Epithelial cell of proximal tubule (primary cell): ENCODE measurements around the gene IFI44. TPM values are rescaled to one million over a fixed set of nuclear protein-coding genes. Genes with fewer than 3 reads are reported as not detected.

Experiments
- DNase-seq: peaks from one replicate; pipeline ENCODE4 v3.0.0-alpha.2; 2011; ENCODE audit warnings: low read depth
- H3K4me3 ChIP-seq: 2 replicates; pipeline ENCODE4 v1.5.1; 2011; ENCODE audit warnings: low read depth, mild to moderate bottlenecking, low read length
- total RNA-seq: library from RNA; depleted of rRNA; stranded (reverse); fragments of >200 nt; gene quantifications from 2 replicates; pipeline ENCODE4 v1.2.3, GENCODE V29; 2015
- TF ChIP-seq, protein P1 (sequence below): conservative IDR thresholded peaks from 2 replicates; pipeline ENCODE4 v1.5.1; 2012; ENCODE audit warnings: low read depth, mild to moderate bottlenecking, low read length

IFI44 gene
- 0.17 and 1.3 TPM in 2 replicates for total RNA-seq

DNA sequence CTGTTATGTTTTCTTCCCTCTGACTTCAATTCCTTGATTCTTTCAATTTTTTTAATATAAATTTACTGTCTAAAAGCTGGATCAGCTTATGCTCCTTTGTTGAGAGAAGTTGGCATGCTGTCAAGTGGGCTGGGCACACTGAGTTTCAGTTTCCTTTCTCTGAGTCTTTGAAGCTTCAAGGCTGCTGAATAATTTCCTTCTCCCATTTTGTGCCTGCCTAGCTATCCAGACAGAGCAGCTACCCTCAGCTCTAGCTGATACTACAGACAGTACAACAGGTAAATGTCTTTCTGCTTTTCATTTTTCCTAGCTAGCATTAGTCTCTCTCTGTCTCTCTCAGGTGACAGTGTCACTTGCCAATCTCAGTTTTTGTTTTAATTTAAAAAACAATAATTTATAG, at the start of gene IFI44:
Gene IFI44 (plus strand): TSS at position 204 of the 400 bp plus-strand sequence. CDS start 365 bp downstream, outside the sequence.
- DNase-seq, result peak; percentile 37
- H3K4me3 ChIP-seq, result peak within 1 kb of the TSS; percentile 26
- TF ChIP-seq, protein P1, sequence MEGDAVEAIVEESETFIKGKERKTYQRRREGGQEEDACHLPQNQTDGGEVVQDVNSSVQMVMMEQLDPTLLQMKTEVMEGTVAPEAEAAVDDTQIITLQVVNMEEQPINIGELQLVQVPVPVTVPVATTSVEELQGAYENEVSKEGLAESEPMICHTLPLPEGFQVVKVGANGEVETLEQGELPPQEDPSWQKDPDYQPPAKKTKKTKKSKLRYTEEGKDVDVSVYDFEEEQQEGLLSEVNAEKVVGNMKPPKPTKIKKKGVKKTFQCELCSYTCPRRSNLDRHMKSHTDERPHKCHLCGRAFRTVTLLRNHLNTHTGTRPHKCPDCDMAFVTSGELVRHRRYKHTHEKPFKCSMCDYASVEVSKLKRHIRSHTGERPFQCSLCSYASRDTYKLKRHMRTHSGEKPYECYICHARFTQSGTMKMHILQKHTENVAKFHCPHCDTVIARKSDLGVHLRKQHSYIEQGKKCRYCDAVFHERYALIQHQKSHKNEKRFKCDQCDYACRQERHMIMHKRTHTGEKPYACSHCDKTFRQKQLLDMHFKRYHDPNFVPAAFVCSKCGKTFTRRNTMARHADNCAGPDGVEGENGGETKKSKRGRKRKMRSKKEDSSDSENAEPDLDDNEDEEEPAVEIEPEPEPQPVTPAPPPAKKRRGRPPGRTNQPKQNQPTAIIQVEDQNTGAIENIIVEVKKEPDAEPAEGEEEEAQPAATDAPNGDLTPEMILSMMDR, result no peak

- no peak for DNase-seq
- TF ChIP-seq, protein P1, result no peak
- H3K4me3 ChIP-seq, result no peak overlapping the region
Measured at GRCh38 chr1:78601068-78601467, 48.6 kb upstream of the IFI44 start.

DNA sequence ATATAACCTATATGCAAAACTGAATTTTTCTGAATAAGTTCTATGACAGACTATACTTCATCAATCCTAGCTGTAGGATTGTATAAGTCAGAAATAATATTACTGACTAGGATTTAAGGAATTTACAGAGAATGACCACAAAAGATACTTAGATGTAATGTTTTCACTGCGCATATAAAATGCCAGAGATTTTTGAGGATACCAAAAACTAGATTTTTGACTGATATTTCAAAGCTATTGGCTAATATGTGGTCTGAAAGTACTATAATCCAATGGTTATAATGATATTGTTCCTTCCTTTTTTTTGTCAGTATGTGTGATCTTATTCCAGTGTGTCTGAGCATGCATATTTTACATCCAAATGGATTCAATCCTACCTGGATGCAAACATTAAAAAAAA, 46.4 kb upstream of the IFI44 start:
- H3K4me3 ChIP-seq, result no peak overlapping the region
- TF ChIP-seq, protein P1, result no peak
- no peak for DNase-seq

GRCh38 chr1:78604643-78605042, 45.0 kb upstream of the IFI44 start:
- TF ChIP-seq, protein P1, result no peak

GRCh38 chr1:78606274-78606673, 43.4 kb upstream of the IFI44 start:
- H3K4me3 ChIP-seq, result no peak overlapping the region
- no peak for DNase-seq
- TF ChIP-seq, protein P1, result no peak

More at GRCh38 chr1:78604643-78605042, 45.0 kb upstream of the IFI44 start:
- no peak for DNase-seq
- no peak overlapping the region for H3K4me3 ChIP-seq

GRCh38 chr1:78607334-78607927, 42.2 kb upstream of the IFI44 start:
- H3K4me3 ChIP-seq, result no peak overlapping the region
- TF ChIP-seq, protein P1, result peak; percentile 59
- DNase-seq, result no peak

DNA sequence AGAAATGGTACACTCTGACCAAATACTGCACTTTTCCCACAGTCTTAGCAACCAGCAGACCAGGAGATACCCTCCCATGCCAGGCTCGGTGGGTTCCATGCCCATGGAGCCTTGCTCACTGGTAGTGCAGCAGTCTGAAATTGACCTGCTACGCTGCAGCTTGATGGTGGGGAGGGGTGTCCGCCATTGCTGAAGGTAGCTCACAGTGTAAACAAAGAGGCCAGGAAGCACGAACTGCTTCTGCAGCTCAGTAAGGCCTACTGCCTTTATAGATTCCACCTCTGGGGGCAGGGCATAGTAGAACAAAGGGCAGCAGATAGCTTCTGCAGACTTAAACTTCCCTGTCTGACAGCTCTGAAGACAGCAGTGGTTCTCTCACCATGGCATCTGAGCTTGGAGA, 41.7 kb upstream of the IFI44 start:
- no peak for DNase-seq
- TF ChIP-seq, protein P1, result no peak
- H3K4me3 ChIP-seq, result no peak overlapping the region
